Stimulated activated CD4-positive, alpha-beta T cell treated with anti-CD3 and anti-CD28 coated beads, Interleukin-1b, Interleukin-23, amount 100 ng/mL, for 4 hours (primary cell): ENCODE results near the gene AMH.
A peak's percentile ranks its signal among the peaks of the same experiment; 100 is the strongest.

ENCODE experiments used
- DNase-seq, 2 donors: peaks; one replicate each; pipeline ENCODE4 v3.0.0-alpha.2; 2020; ENCODE audit warnings: low read depth in 2 of 2

AMH gene

GRCh38 chr19:2249880-2250765 lies 1.0 kb downstream of the AMH start:
- no peak for DNase-seq

GRCh38 chr19:2250766-2251105 lies 1.6 kb downstream of the AMH start:
- DNase-seq: no peak

- DNase-seq: peak in 1 of 2 donors; percentile 24
Observed at GRCh38 chr19:2251106-2252054, 2.3 kb downstream of the AMH start.

- DNase-seq: peak in 1 of 2 donors; percentile 20
Observed at GRCh38 chr19:2252055-2252796, 3.1 kb downstream of the AMH start.

- no peak for DNase-seq
Observed at GRCh38 chr19:2252797-2253105, 3.6 kb downstream of the AMH start.

GRCh38 chr19:2253106-2254063 lies 4.3 kb downstream of the AMH start:
- DNase-seq: peak in 1 of 2 donors; percentile 36

GRCh38 chr19:2254064-2254872 lies 5.1 kb downstream of the AMH start:
- DNase-seq: no peak

GRCh38 chr19:2255112-2255845 lies 6.2 kb downstream of the AMH start:
- DNase-seq: no peak

- DNase-seq: no peak
Observed at GRCh38 chr19:2255982-2256685, 7.0 kb downstream of the AMH start, which contains the start of gene JSRP1. Gene JSRP1 (minus strand): TSS chr19:2256417. CDS start chr19:2255314, 1,103 bp downstream.

- no peak for DNase-seq
Observed at GRCh38 chr19:2259336-2259735, 10.2 kb downstream of the AMH start.

GRCh38 chr19:2260341-2260805 lies 11.2 kb downstream of the AMH start:
- DNase-seq: no peak

- DNase-seq: peak in 1 of 2 donors; percentile 42
Observed at GRCh38 chr19:2261438-2262172, 12.5 kb downstream of the AMH start.

GRCh38 chr19:2266183-2266993 lies 17.3 kb downstream of the AMH start:
- no peak for DNase-seq

GRCh38 chr19:2268480-2268830 lies 19.3 kb downstream of the AMH start:
- no peak for DNase-seq

- DNase-seq: no peak
Observed at GRCh38 chr19:2268861-2269243, 19.7 kb downstream of the AMH start.

- DNase-seq: peak; percentile 98 to 99
Observed at GRCh38 chr19:2269244-2270156, 20.4 kb downstream of the AMH start.
